Measurements from ENCODE around the gene ACBD6. TPM values are rescaled to one million over a fixed set of nuclear protein-coding genes. Genes with fewer than 3 reads are reported as not detected.

The ACBD6 gene
- total and polyA plus RNA-seq, 2 of the 4 experiments (the other 2 are of a cell fraction): 52.5 to 59.1 TPM

- H4K91ac ChIP-seq (ENCODE audit: insufficient read depth, low read depth, low read length): no peak overlapping the region
- no peak overlapping the region for H3K4me3 ChIP-seq (ENCODE audit: insufficient read depth, low read depth, low read length)
- H2AFZ ChIP-seq (replicated peaks; ENCODE audit: low read length, poor library complexity): no peak overlapping the region
- ChIA-PET CTCF (interaction anchor here (1.0 to 1.3 kb wide), 4 partner anchors 12 to 185 kb away, joined by 3 to 6 read pairs (median 4); partner anchors contain the start of gene LHX4), POLR2A (ENCODE audit: unreplicated experiment) (no interaction called here)
- 0 out of 2 replicates have a peak, but pooled peaks cover 2% of the 10 kb centered on the region for H3K9me1 ChIP-seq (ENCODE audit: insufficient read depth, low read length)
- H3K14ac ChIP-seq (replicated peaks; ENCODE audit: low read depth, low read length): no peak overlapping the region
- dilution Hi-C loops (cut with HindIII; ENCODE audit: low sequenced_read_pairs, unreplicated experiment) (no loop called here), intact Hi-C loops (cut with micrococcal nuclease) (loop anchor here (5.0 kb wide), 1 partner anchor 138 kb away; no protein-coding TSS in a partner anchor), in situ Hi-C loops (cut with MboI; ENCODE audit: low sequenced_read_pairs) (loop anchor here (5.0 to 25.0 kb wide), 2 partner anchors 163 to 553 kb away; no protein-coding TSS in a partner anchor)
- H3K79me1 ChIP-seq (ENCODE audit: low read depth in 1 of 2, low read length in 2 of 2): peaks cover 3 to 13% of the 10 kb centered on the region in 2 experiments; a peak in 3 of 4 replicates
- H3K4me1 ChIP-seq (ENCODE audit: control insufficient read depth, insufficient read depth, low read length): no peaks in the 10 kb centered on the region
- no peak overlapping the region for H3K27ac ChIP-seq (ENCODE audit: insufficient read depth, low read length)
- no peak overlapping the region for H2BK15ac ChIP-seq (ENCODE audit: low read depth, low read length)
- no peaks in the 10 kb centered on the region for H3K27me3 ChIP-seq (ENCODE audit: control insufficient read depth, insufficient read depth, low read length)
- TF ChIP-seq CTCF (conservative IDR thresholded peaks at IDR 0.05; ENCODE audit: low read depth, low read length) (no peak), NFE2L2 (IDR thresholded peaks at IDR 0.05; ENCODE audit: low read depth, low read length) (no peak), MAZ (IDR thresholded peaks at IDR 0.05; ENCODE audit: borderline replicate concordance, low read depth, low read length) (no peak), CEBPB (IDR thresholded peaks at IDR 0.05; ENCODE audit: low read depth, low read length) (no peak), RAD21 (IDR thresholded peaks at IDR 0.05; ENCODE audit: low read length) (no peak)
- no peak overlapping the region for H3K4ac ChIP-seq (ENCODE audit: low read depth, low read length)
- H2BK5ac ChIP-seq (ENCODE audit: low read depth, low read length, poor library complexity, severe bottlenecking): no peak overlapping the region
- H4K5ac ChIP-seq (ENCODE audit: low read depth, low read length): no peak overlapping the region
- H3K56ac ChIP-seq (ENCODE audit: extremely low read depth, insufficient read depth, low read length): no peak overlapping the region
- no peak overlapping the region for H2AK9ac ChIP-seq (replicated peaks; ENCODE audit: low read depth, low read length, poor library complexity)
- 94% methylated on average over 3 of the region's 8 CpGs; no CpG with 5 or more reads in 1 of the 2 experiments for WGBS, 2 experiments (ENCODE audit: extremely low coverage in 2 of 2, insufficient read length in 1 of 2)
- no peaks in the 10 kb centered on the region for H3K9me3 ChIP-seq (ENCODE audit: control insufficient read depth, insufficient read depth, low read length)
- no peak overlapping the region for H2AK5ac ChIP-seq (ENCODE audit: low read depth, low read length)
- H3K23ac ChIP-seq (ENCODE audit: low read depth, low read length): no peak overlapping the region
- ATAC-seq (ENCODE audit: low read depth) (no peak), DNase-seq (no peak)
- H2BK120ac ChIP-seq (ENCODE audit: low read depth, low read length): no peak overlapping the region
- H4K20me1 ChIP-seq (ENCODE audit: insufficient read depth, low read length): peaks cover 10% of the 10 kb centered on the region; the same call in 1 of the 2 replicates
- H2BK20ac ChIP-seq (ENCODE audit: low read depth, low read length): no peak overlapping the region
- no peak overlapping the region for H3K4me2 ChIP-seq (ENCODE audit: low read depth, low read length)
- BruUV-seq (replicated peaks): no TSS peak
- H3K18ac ChIP-seq (ENCODE audit: low read depth, low read length): no peak overlapping the region
- no peak overlapping the region for H4K8ac ChIP-seq (ENCODE audit: low read depth in 2 of 2, low read length in 2 of 2)
- peaks cover 18% of the 10 kb centered on the region for H3K36me3 ChIP-seq (ENCODE audit: control insufficient read depth, insufficient read depth, low read length)
- no peak overlapping the region for H3K9ac ChIP-seq (ENCODE audit: low read depth, low read length)
Measured at GRCh38 chr1:180415236-180415848, 87.0 kb downstream of the ACBD6 start.
